DND-41 (cell line): ENCODE measurements around the gene RNF38.

Experiments
- ATAC-seq: fragments of 200-7000 bp; cut with Tn5 transposase; 3 replicates; pipeline ENCODE4 v1.9.1; 2021; ENCODE audit warnings: low read depth; ENCODE audit not compliant: insufficient read depth
- DNase-seq: peaks from one replicate; pipeline ENCODE4 v3.0.0-alpha.2; 2020
- H2AFZ ChIP-seq: 2 replicates; pipeline ENCODE4 v1.6.0; 2012; ENCODE audit warnings: low read depth, low read length
- H3K27ac ChIP-seq: 2 replicates; pipeline ENCODE4 v1.5.1; 2012; ENCODE audit warnings: low read length, inconsistent platforms
- H3K27me3 ChIP-seq: fragments of 200-600 bp; sonication (generic); 2 replicates; pipeline ENCODE4 v1.6.0; 2012; ENCODE audit warnings: low read length, mild to moderate bottlenecking, inconsistent platforms; ENCODE audit not compliant: insufficient read depth, poor library complexity
- H3K36me3 ChIP-seq: 2 replicates; pipeline ENCODE4 v1.5.1; 2012; ENCODE audit warnings: low read length, inconsistent platforms; ENCODE audit not compliant: insufficient read depth
- H3K4me1 ChIP-seq: 2 replicates; pipeline ENCODE4 v1.5.1; 2012; ENCODE audit warnings: mild to moderate bottlenecking, low read length; ENCODE audit not compliant: insufficient read depth
- H3K4me2 ChIP-seq: 2 replicates; pipeline ENCODE4 v1.6.0; 2012; ENCODE audit warnings: mild to moderate bottlenecking, moderate library complexity, low read length, inconsistent platforms; ENCODE audit not compliant: insufficient read depth
- H3K4me3 ChIP-seq, 2 experiments: fragments of 200-600 bp in 1 of 2; shearing (Covaris generic) in 1 of 2; 2 replicates each; pipeline ENCODE4 v1.5.1; 2012 to 2016; ENCODE audit warnings: inconsistent platforms in 2 of 2, low read length in 2 of 2, mild to moderate bottlenecking in 2 of 2, low read depth in 1 of 2, moderate library complexity in 1 of 2
- H3K79me2 ChIP-seq: 2 replicates; pipeline ENCODE4 v1.6.0; 2012; ENCODE audit warnings: low read length, inconsistent platforms; ENCODE audit not compliant: insufficient read depth
- H3K9ac ChIP-seq: 2 replicates; pipeline ENCODE4 v1.6.0; 2012; ENCODE audit warnings: low read depth, mild to moderate bottlenecking, inconsistent platforms, low read length, moderate library complexity
- H3K9me3 ChIP-seq: 2 replicates; pipeline ENCODE4 v1.5.1; 2012; ENCODE audit warnings: low read length, moderate library complexity, mild to moderate bottlenecking, inconsistent platforms; ENCODE audit not compliant: insufficient read depth, severe bottlenecking
- H4K20me1 ChIP-seq: 2 replicates; pipeline ENCODE4 v1.6.0; 2012; ENCODE audit warnings: low read length; ENCODE audit not compliant: insufficient read depth
- CTCF ChIP-seq: IDR thresholded peaks from 2 replicates; pipeline ENCODE4 v1.5.1; 2012; ENCODE audit warnings: borderline replicate concordance, low read length, moderate library complexity, mild to moderate bottlenecking; ENCODE audit not compliant: poor library complexity, severe bottlenecking; ENCODE audit errors: extremely low read depth
- EZH2 ChIP-seq: IDR thresholded peaks from 3 replicates; pipeline ENCODE4 v1.6.1; 2012; ENCODE audit warnings: borderline replicate concordance, low read depth, mild to moderate bottlenecking, moderate library complexity, low read length, inconsistent platforms; ENCODE audit not compliant: severe bottlenecking

RNF38 gene

GRCh38 chr9:36442710-36443109 is 42.6 kb upstream of the RNF38 start:
- DNase-seq (no peak), ATAC-seq (no peak)
- no peak overlapping the region for H3K9ac ChIP-seq
- no peak overlapping the region for H3K4me2 ChIP-seq
- H3K79me2 ChIP-seq, result peaks cover 46% of the 10 kb centered on the region
- no peak overlapping the region for H3K27ac ChIP-seq
- TF ChIP-seq EZH2 (no peak), CTCF (no peak)
- no peak overlapping the region for H2AFZ ChIP-seq
- H4K20me1 ChIP-seq, result peaks cover 5% of the 10 kb centered on the region; the same call in 1 of the 2 replicates
- no peaks in the 10 kb centered on the region for H3K27me3 ChIP-seq
- H3K9me3 ChIP-seq, result no peaks in the 10 kb centered on the region
- no peak overlapping the region for H3K4me3 ChIP-seq
- peaks cover 4% of the 10 kb centered on the region; the same call in 1 of the 2 replicates for H3K4me1 ChIP-seq
- H3K36me3 ChIP-seq, result no peaks in the 10 kb centered on the region

DNA sequence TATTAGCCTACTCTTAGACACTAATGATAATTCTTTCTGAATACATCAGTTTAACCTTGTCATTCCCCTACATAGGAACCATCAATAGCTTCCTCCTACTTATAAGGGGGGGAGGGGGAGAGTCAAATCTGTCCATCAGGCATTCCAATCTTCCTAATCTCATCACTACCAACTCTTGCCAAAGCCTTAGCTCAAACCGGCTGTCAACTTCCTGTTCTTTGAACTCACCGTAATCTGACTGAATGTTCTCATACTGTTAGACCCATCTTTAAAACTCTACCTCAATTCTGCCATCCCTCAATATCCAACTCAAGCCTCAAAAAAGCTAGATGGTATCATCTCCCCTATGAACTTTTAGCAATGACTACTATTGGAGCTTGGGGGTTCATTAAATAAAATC is 41.9 kb upstream of the RNF38 start:
- Histone ChIP-seq H3K27ac (no peak overlapping the region), H3K9me3 (no peaks in the 10 kb centered on the region), H3K4me3 (no peak overlapping the region), H3K36me3 (no peaks in the 10 kb centered on the region), H3K4me2 (no peak overlapping the region), H3K27me3 (no peaks in the 10 kb centered on the region), H3K9ac (no peak overlapping the region), H3K79me2 (peaks cover 44% of the 10 kb centered on the region), H2AFZ (no peak overlapping the region), H4K20me1 (peaks cover 3% of the 10 kb centered on the region; the same call in 1 of the 2 replicates), H3K4me1 (peaks cover 4% of the 10 kb centered on the region; the same call in 1 of the 2 replicates)
- ATAC-seq, result peak; percentile 72
- TF ChIP-seq EZH2 (no peak), CTCF (no peak)
- peak; percentile 11 for DNase-seq

GRCh38 chr9:36438536-36439236 is 38.6 kb upstream of the RNF38 start:
- no peak for ATAC-seq
- Histone ChIP-seq H3K27me3 (no peaks in the 10 kb centered on the region), H3K9me3 (no peaks in the 10 kb centered on the region), H3K4me3 (no peak overlapping the region), H4K20me1 (no peaks in the 10 kb centered on the region; the same call in 1 of the 2 replicates), H3K9ac (no peak overlapping the region), H2AFZ (no peak overlapping the region), H3K79me2 (peaks cover 29% of the 10 kb centered on the region; the same call in 1 of the 2 replicates), H3K4me2 (no peak overlapping the region), H3K36me3 (no peaks in the 10 kb centered on the region), H3K27ac (no peak overlapping the region), H3K4me1 (peaks cover 4% of the 10 kb centered on the region; the same call in 1 of the 2 replicates)
- DNase-seq, result no peak
- TF ChIP-seq CTCF (no peak), EZH2 (no peak)
